ENCODE results near the gene SAMD14. TPM values are rescaled to one million over a fixed set of nuclear protein-coding genes. Genes with fewer than 3 reads are reported as not detected.

Gene SAMD14
- total and polyA plus RNA-seq, 11 donors = 0.44 to 3.9 (median 1.2) TPM

DNA sequence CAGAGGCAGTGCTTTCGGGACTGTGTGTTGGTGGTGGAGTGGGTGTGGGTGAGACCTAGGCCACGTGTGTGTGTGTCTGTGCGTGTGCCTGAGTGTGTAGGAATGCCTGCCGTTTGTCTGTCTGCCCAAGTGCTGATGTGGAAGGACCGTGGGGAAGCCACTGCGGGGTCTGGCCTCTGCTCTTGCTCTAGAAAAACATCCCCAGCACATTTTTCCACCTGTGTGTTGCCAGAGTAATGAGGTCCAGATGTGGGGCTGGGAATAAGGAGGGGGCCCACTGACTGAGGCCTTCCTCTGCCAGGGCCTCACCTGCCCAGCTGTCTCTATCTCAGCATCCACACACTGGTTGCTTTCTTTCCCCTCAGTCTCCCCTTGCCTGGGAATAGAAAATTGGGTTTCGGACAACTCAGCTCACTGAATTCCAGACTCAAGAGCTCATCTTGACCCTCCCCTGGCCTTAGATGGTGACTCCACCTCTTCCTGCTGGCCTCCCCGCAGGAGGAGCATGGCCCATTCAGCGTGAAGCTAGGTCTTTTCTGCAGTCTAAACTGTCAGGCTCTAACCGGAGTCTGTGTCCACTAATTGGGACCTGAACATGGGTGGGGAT, 43.5 kb upstream of the SAMD14 start:
- intact Hi-C loops (cut with DNase I) = loop anchor here in 1 of 10 donors (2.0 kb wide), 1 partner anchor 123 kb away; no protein-coding TSS in a partner anchor
- Histone ChIP-seq H3K9me3 (no peaks in the 10 kb centered on the region), H3K4me1 (peaks cover 0 to 87% (median 42%) of the 10 kb centered on the region in 12 donors), H3K27me3 (no peaks in the 10 kb centered on the region), H3K27ac (peak overlapping the region in 11 of 12 donors; percentile 49 to 84 (median 66)), H3K36me3 (peaks cover 0 to 9% (median 3%) of the 10 kb centered on the region in 9 donors), H3K4me3 (no peak overlapping the region)
- ATAC-seq (peak in 2 of 4 donors; percentile 15 to 25), DNase-seq (peak; percentile 52 to 66 (median 61))
- TF ChIP-seq, protein P1, sequence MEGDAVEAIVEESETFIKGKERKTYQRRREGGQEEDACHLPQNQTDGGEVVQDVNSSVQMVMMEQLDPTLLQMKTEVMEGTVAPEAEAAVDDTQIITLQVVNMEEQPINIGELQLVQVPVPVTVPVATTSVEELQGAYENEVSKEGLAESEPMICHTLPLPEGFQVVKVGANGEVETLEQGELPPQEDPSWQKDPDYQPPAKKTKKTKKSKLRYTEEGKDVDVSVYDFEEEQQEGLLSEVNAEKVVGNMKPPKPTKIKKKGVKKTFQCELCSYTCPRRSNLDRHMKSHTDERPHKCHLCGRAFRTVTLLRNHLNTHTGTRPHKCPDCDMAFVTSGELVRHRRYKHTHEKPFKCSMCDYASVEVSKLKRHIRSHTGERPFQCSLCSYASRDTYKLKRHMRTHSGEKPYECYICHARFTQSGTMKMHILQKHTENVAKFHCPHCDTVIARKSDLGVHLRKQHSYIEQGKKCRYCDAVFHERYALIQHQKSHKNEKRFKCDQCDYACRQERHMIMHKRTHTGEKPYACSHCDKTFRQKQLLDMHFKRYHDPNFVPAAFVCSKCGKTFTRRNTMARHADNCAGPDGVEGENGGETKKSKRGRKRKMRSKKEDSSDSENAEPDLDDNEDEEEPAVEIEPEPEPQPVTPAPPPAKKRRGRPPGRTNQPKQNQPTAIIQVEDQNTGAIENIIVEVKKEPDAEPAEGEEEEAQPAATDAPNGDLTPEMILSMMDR (IDR thresholded peaks at IDR 0.05) = no peak
- WGBS, 4 donors = 28 to 45% (median 42%) methylated on average over 10 of the region's 10 CpGs

DNA sequence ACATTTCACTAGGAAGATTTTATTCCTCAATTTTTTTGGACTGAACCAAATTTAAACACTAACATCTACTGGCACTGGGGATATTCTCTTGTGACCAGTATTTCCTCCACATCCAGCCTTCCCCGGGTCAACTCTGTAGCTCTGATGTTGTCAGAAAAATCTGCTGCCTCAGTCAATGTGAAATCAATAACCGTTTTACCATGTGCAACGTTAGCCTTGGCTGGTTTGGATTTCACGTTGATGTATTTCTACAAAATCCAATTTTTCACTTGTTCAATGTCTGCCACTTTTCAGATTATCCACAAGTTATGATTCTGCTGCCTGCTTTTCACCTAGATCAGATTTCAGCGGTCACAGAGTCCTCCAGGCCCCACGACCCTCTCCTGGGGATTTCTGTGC, 43.0 kb upstream of the SAMD14 start:
- no peaks in the 10 kb centered on the region for H3K9me3 ChIP-seq
- DNase-seq = no peak
- ATAC-seq = no peak
- H3K27ac ChIP-seq = peak overlapping the region in 11 of 12 donors; percentile 49 to 84 (median 66)
- intact Hi-C loops (cut with DNase I) = loop anchor here in 1 of 10 donors (2.0 kb wide), 1 partner anchor 124 kb away; no protein-coding TSS in a partner anchor
- peaks cover 0 to 87% (median 40%) of the 10 kb centered on the region in 12 donors for H3K4me1 ChIP-seq
- no peaks in the 10 kb centered on the region for H3K27me3 ChIP-seq
- TF ChIP-seq, protein P1 (IDR thresholded peaks at IDR 0.05) = no peak
- no peak for TF ChIP-seq POLR2A (IDR thresholded peaks at IDR 0.05)
- H3K36me3 ChIP-seq = peaks cover 0 to 9% (median 3%) of the 10 kb centered on the region in 9 donors
- no peak overlapping the region for H3K4me3 ChIP-seq
- WGBS, 4 donors = 60 to 68% (median 62%) methylated on average over 6 of the region's 6 CpGs

DNA sequence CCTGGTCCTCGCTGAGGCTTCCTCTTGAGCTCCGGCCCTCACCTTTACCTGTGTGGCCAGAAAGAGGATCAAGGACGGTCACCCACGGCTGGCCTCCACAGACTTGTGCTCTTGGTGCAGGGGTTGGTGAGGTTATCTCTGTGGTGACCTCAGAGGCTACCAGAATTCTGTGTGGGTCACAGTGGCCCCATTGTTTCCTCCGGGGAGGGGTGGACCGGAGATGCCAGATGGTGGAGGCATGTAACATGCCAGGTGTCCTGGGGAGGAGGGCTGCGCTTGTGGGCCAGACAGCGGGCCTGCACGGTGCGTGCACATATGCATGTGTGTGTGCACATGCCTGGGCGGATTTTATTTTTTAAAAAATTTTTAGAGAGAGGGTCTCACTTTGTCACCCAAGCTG, 42.2 kb upstream of the SAMD14 start:
- no peak overlapping the region for H3K4me3 ChIP-seq
- H3K27ac ChIP-seq = peak overlapping the region in 6 of 12 donors; percentile 40 to 94 (median 64)
- DNase-seq = peak in 3 of 5 donors; percentile 15 to 42 (median 23)
- peaks cover 0 to 87% (median 32%) of the 10 kb centered on the region in 12 donors for H3K4me1 ChIP-seq
- H3K9me3 ChIP-seq = no peaks in the 10 kb centered on the region
- intact Hi-C loops (cut with DNase I) = loop anchor here in 1 of 10 donors (2.0 kb wide), 1 partner anchor 125 kb away; no protein-coding TSS in a partner anchor
- ATAC-seq = no peak
- H3K36me3 ChIP-seq = peaks cover 0 to 9% (median 3%) of the 10 kb centered on the region in 9 donors
- no peaks in the 10 kb centered on the region for H3K27me3 ChIP-seq
- no peak for TF ChIP-seq POLR2A (IDR thresholded peaks at IDR 0.05)
- TF ChIP-seq, protein P1 (IDR thresholded peaks at IDR 0.05) = no peak
- WGBS, 4 donors = 81 to 95% (median 92%) methylated on average over 9 to 11 of the region's 11 CpGs

DNA sequence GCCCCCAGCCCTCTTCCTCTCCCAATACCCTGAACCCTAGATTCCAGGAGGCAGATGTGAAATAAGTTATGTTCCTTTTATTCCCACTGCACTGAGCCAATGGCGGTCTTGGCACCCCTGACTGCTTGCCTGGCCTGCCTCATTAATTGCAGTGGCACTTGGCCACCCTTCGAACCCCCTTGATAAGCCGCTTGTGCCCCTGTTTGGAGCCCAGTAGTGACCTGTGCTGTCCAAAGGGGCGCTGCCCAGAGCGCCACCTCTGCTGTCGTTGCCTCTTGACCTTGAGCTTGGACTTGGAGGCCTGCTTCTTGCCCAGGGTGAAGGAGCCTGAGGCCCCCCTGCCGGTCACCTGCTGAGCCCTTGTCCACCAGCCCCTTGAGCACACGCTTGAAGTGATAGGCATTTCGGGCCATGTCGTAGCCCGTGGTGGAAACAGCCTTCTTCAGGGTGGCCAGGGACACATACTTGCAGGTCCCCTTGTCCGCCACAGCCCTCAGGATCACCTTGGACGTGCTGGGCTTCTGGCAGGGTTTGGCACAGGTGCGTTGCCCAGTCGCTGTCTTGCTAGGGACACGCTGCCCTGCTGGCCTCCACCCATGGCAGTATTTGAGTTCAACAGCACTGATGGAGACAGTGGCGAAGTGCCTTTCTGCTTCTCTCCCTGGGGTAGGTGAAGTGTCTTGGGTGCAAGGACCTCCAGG, 41.6 kb upstream of the SAMD14 start:
- 61 to 85% (median 67%) methylated on average over 14 to 17 of the region's 17 CpGs for WGBS, 4 donors
- peaks cover 0 to 83% (median 26%) of the 10 kb centered on the region in 12 donors for H3K4me1 ChIP-seq
- DNase-seq (peak in 3 of 5 donors; percentile 28 to 52 (median 35)), ATAC-seq (no peak)
- no peaks in the 10 kb centered on the region for H3K9me3 ChIP-seq
- intact Hi-C loops (cut with DNase I) = loop anchor here in 1 of 10 donors (2.0 kb wide), 1 partner anchor 125 kb away; no protein-coding TSS in a partner anchor
- TF ChIP-seq, protein P1 (IDR thresholded peaks at IDR 0.05) = no peak
- TF ChIP-seq POLR2A (IDR thresholded peaks at IDR 0.05) = no peak
- no peak overlapping the region for H3K4me3 ChIP-seq
- no peaks in the 10 kb centered on the region for H3K27me3 ChIP-seq
- H3K36me3 ChIP-seq = peaks cover 0 to 9% (median 3%) of the 10 kb centered on the region in 9 donors
- H3K27ac ChIP-seq = peak overlapping the region in 11 of 12 donors; percentile 39 to 94 (median 58)

All from heart left ventricle (tissue), 16 donors.